Spleen (tissue), 11 donors: ENCODE data around the gene DIP2C. TPM values are rescaled to one million over a fixed set of nuclear protein-coding genes. Genes with fewer than 3 reads are reported as not detected.

Experiments
- DNase-seq: peaks from one replicate; pipeline ENCODE4 v3.0.0-alpha.2; 2020
- H3K27ac ChIP-seq, 8 donors: fragments of 200-600 bp; sonication (generic) in 7 of 8; 1 replicate in 4 of 8; 2 replicates in 4 of 8; pipeline versions ENCODE4 v1.5.0 to v1.8.0; 2016 to 2021; ENCODE audit warnings: inconsistent platforms in 4 of 8, mild to moderate bottlenecking in 4 of 8, moderate library complexity in 1 of 8
- H3K27me3 ChIP-seq, 7 donors: fragments of 200-600 bp; sonication (generic) in 6 of 7; replicated peaks in 1 of 7; 1 replicate in 4 of 7; 2 replicates in 3 of 7; pipeline versions ENCODE4 v1.5.0 to v1.8.0; 2016 to 2021; ENCODE audit warnings: inconsistent platforms in 3 of 7, mild to moderate bottlenecking in 1 of 7
- H3K36me3 ChIP-seq, 6 donors: fragments of 200-600 bp; sonication (generic) in 5 of 6; 1 replicate in 4 of 6; 2 replicates in 2 of 6; pipeline versions ENCODE4 v1.5.0 to v1.8.0; 2016 to 2021; ENCODE audit warnings: inconsistent platforms in 2 of 6
- H3K4me1 ChIP-seq, 6 donors: fragments of 200-600 bp; sonication (generic) in 5 of 6; 1 replicate in 3 of 6; 2 replicates in 3 of 6; pipeline versions ENCODE4 v1.5.0 to v1.8.0; 2016 to 2021; ENCODE audit warnings: inconsistent platforms in 3 of 6
- H3K4me3 ChIP-seq, 8 donors: fragments of 200-600 bp; sonication (generic) in 7 of 8; 1 replicate in 4 of 8; 2 replicates in 4 of 8; pipeline versions ENCODE4 v1.5.0 to v1.8.0; 2016 to 2021; ENCODE audit warnings: inconsistent platforms in 4 of 8, mild to moderate bottlenecking in 4 of 8, moderate library complexity in 2 of 8
- H3K9me3 ChIP-seq, 8 donors: fragments of 200-600 bp; sonication (generic) in 7 of 8; 1 replicate in 4 of 8; 2 replicates in 4 of 8; pipeline versions ENCODE4 v1.5.0 to v1.8.0; 2016 to 2021; ENCODE audit warnings: inconsistent platforms in 4 of 8
- POLR2A ChIP-seq, 3 donors: fragments of 450-650 bp; IDR thresholded peaks; one replicate each; pipeline ENCODE4 v1.5.1; 2017; ENCODE audit warnings: antibody characterized with exemption in 3 of 3, mild to moderate bottlenecking in 1 of 3
- POLR2AphosphoS5 ChIP-seq, 3 donors: sonication (generic); formaldehyde crosslinking; IDR thresholded peaks; one replicate each; pipeline ENCODE4 v1.5.1; 2017; ENCODE audit warnings: antibody characterized with exemption in 3 of 3
- whole genome bisulfite sequencing, 5 donors: extraction: QIAGEN DNeasy Blood & Tissue Kit in 3 of 5; methylation state at CpG; one replicate each; pipeline versions ENCODE4 v1.1.5 to v1.1.7; 2013 to 2018; 5-methylcytosine and 5-hydroxymethylcytosine counted together
- intact Hi-C: fragments of 100-400 bp; cut with DNase I; formaldehyde crosslinking; loops from one replicate; pipeline ENCODE4 v1.15.0; 2023; ENCODE audit warnings: low total_unique reads
- polyA plus RNA-seq, 3 donors: library from polyadenylated mRNA; stranded (reverse); fragments of 200-250 nt; gene quantifications; one replicate each; pipeline ENCODE4 v1.2.1, GENCODE V29; 2013
- total RNA-seq, 7 donors: library from RNA; depleted of rRNA in 3 of 7; stranded (reverse); fragments of >200 nt in 3 of 7; fragmentation: NEBNext Ultra II Directional in 4 of 7; extraction: Animal tissue kit (Norgen Biotek cat#: 25700) in 4 of 7; gene quantifications; one replicate each; pipeline versions ENCODE4 v1.1.0 to v1.2.1, GENCODE V29; 2016 to 2021
- TF ChIP-seq, protein P1 (sequence below), 11 experiments: fragments of 200-600 bp in 7 of 11; fragments of 450-650 bp in 4 of 11; sonication (generic) in 4 of 11; IDR thresholded peaks in 8 of 11; conservative IDR thresholded peaks in 3 of 11; 1 replicate in 7 of 11; 2 replicates in 4 of 11; pipeline versions ENCODE4 v1.4.0 to v1.8.0; 2016 to 2021; ENCODE audit warnings: antibody characterized with exemption in 11 of 11, inconsistent platforms in 4 of 11, mild to moderate bottlenecking in 1 of 11
- donor health status: healthy with polysubstance abuse.
- donor health status: DM: no; HTN: no; CAD: no; lungs with moderate emphysema.
- donor health status: DM: no; HTN: no; CAD: no.
- donor health status: Bipolar disorder and iron deficiency.
- donor health status: healthy.
- donor health status: DM: no; HTN: no; CAD: no.
- donor health status: DM: yes; HTN: yes; CAD: no.

Gene DIP2C
- total and polyA plus RNA-seq, 10 donors, result 2.2 to 13.1 (median 9.0) TPM

DNA sequence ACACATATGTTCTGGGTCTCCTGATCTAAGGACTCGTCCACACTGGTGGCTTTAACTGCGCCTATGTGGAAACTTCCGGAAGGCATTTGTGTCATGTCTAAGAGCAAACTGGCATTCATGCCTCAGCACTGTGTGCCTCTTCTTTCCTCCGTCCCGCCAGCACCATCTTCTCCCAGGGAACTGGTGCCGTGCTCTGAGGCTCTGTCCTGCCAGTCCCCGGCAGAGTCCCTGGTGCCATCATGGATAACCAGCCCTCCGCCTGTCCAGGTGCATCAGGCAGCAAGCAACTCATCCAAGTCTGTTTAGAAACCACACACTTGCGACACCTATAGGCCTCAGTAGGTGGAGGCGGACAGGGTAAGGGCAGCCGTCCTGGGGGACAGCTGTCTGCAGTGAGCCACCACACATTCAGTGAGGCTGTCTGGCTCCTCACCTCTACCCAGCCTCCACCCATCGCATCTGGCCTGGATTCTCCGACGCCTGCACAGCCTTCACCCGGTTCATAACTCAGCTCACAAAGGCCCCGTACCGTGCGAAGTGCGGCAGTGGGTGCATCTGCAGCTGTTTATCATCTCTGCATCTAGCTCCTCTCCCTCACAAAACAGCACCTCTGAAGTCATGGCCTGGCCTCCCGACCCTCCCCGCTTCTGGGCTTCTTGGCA is 162.7 kb downstream of the DIP2C start:
- Histone ChIP-seq H3K9me3 (no peaks in the 10 kb centered on the region), H3K4me3 (no peak overlapping the region), H3K4me1 (no peaks in the 10 kb centered on the region), H3K27ac (no peak overlapping the region), H3K36me3 (no peaks in the 10 kb centered on the region), H3K27me3 (peaks cover 0 to 9% (median 0%) of the 10 kb centered on the region in 7 donors)
- TF ChIP-seq POLR2AphosphoS5 (IDR thresholded peaks at IDR 0.05) (no peak), POLR2A (IDR thresholded peaks at IDR 0.05) (no peak)
- TF ChIP-seq, protein P1, sequence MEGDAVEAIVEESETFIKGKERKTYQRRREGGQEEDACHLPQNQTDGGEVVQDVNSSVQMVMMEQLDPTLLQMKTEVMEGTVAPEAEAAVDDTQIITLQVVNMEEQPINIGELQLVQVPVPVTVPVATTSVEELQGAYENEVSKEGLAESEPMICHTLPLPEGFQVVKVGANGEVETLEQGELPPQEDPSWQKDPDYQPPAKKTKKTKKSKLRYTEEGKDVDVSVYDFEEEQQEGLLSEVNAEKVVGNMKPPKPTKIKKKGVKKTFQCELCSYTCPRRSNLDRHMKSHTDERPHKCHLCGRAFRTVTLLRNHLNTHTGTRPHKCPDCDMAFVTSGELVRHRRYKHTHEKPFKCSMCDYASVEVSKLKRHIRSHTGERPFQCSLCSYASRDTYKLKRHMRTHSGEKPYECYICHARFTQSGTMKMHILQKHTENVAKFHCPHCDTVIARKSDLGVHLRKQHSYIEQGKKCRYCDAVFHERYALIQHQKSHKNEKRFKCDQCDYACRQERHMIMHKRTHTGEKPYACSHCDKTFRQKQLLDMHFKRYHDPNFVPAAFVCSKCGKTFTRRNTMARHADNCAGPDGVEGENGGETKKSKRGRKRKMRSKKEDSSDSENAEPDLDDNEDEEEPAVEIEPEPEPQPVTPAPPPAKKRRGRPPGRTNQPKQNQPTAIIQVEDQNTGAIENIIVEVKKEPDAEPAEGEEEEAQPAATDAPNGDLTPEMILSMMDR (IDR thresholded peaks at IDR 0.05 in 8 of 11, conservative IDR thresholded peaks at IDR 0.05 in 3 of 11), result no peak
- peak; percentile 62 for DNase-seq
- intact Hi-C loops, result no loop called here
- 89 to 92% (median 91%) methylated on average over 20 to 21 of the region's 21 CpGs for WGBS, 5 donors

DNA sequence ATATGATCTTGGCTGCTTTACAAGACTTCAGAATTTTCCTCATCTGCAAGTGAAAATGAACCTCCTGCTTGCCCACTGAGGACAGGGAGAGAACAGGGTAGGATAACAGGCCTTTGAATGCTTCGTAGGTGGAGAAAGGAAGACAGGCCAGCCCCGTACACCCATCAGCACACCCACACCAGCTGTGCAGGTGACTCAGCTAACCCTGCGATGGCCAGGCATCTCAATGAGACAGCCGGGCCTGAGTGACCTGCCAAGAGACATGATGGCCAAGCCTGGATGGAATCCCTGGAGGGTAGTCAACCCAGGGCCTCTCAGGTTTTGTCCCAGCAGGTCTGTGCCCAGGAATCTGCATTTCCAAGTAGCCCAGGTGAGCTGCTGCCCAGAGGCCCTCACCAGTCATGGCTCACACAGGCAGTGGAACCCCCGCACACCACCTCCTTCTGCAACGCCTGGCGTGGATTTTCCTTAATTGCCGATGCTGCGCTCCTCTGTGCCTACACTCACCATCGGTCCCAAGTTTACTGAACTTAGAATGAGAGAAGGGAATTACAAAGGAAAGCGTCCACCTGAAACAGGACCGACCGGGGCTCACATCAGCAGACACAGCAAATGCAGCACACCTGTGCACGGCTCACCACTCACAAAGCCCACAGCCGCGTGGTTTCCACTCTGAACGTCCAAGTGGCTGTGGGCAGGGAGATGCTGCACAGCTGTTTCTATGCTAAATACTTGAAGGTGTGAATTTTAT is 163.7 kb downstream of the DIP2C start:
- TF ChIP-seq POLR2AphosphoS5 (IDR thresholded peaks at IDR 0.05) (no peak), POLR2A (IDR thresholded peaks at IDR 0.05) (no peak)
- TF ChIP-seq, protein P1 (IDR thresholded peaks at IDR 0.05 in 8 of 11, conservative IDR thresholded peaks at IDR 0.05 in 3 of 11), result no peak
- 89 to 95% (median 92%) methylated on average over 17 of the region's 17 CpGs for WGBS, 5 donors
- peak; percentile 62 for DNase-seq
- peaks cover 0 to 9% (median 0%) of the 10 kb centered on the region in 7 donors for H3K27me3 ChIP-seq
- intact Hi-C loops, result no loop called here
- H3K9me3 ChIP-seq, result no peaks in the 10 kb centered on the region
- no peak overlapping the region for H3K4me3 ChIP-seq
- no peaks in the 10 kb centered on the region for H3K36me3 ChIP-seq
- H3K4me1 ChIP-seq, result no peaks in the 10 kb centered on the region
- H3K27ac ChIP-seq, result no peak overlapping the region

DNA sequence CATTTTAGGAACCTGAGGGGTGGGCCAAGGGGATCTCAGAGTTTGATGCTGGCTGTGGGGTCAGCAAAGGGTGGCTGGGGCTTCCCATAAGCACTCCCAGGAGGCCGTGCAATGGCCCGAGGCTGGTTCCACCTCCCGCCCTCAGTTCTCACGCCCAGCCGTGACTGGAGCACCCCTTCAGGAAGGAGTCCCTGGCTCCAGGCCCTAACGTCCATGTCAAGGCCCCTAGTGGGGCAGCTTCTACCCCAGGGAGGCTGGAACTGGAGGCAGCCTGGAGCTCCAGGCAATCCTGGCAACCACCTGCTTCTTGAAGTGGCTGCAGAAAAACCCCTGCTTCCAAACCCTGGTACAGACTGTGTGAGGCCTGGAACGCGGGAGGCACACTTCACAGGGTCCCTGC is 165.5 kb downstream of the DIP2C start:
- WGBS, 5 donors, result 76 to 89% (median 79%) methylated on average over 4 to 8 of the region's 8 CpGs
- Histone ChIP-seq H3K9me3 (no peaks in the 10 kb centered on the region), H3K36me3 (no peaks in the 10 kb centered on the region), H3K27me3 (peaks cover 0 to 16% (median 0%) of the 10 kb centered on the region in 7 donors), H3K27ac (no peak overlapping the region), H3K4me1 (no peaks in the 10 kb centered on the region), H3K4me3 (no peak overlapping the region)
- intact Hi-C loops, result no loop called here
- TF ChIP-seq, protein P1 (IDR thresholded peaks at IDR 0.05 in 8 of 11, conservative IDR thresholded peaks at IDR 0.05 in 3 of 11), result no peak
- TF ChIP-seq POLR2AphosphoS5 (IDR thresholded peaks at IDR 0.05) (no peak), POLR2A (IDR thresholded peaks at IDR 0.05) (no peak)
- DNase-seq, result peak; percentile 58

DNA sequence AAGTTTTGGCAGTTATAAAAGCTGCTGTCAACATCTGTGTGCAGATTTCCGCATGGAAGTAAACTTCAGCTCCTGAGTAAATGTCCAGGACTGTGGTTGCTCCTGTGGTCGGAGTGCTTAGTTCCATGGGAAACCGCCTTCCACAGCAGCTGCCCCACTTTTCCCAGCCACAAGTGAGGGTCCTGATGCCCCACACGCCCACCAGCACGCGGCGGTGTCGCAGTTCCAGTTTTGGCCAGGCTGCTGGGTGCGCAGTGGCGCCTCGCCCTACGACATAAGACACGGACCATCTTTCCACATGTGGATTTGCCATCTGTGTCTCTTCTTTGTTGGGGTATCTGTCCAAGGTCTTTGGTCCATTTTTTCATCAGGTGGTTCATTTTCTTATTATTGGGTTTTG is 167.1 kb downstream of the DIP2C start:
- DNase-seq, result peak; percentile 46
- H3K9me3 ChIP-seq, result no peaks in the 10 kb centered on the region
- no peaks in the 10 kb centered on the region for H3K4me1 ChIP-seq
- H3K36me3 ChIP-seq, result no peaks in the 10 kb centered on the region
- intact Hi-C loops, result no loop called here
- TF ChIP-seq, protein P1 (IDR thresholded peaks at IDR 0.05 in 8 of 11, conservative IDR thresholded peaks at IDR 0.05 in 3 of 11), result no peak
- TF ChIP-seq POLR2AphosphoS5 (IDR thresholded peaks at IDR 0.05) (no peak), POLR2A (IDR thresholded peaks at IDR 0.05) (no peak)
- no peak overlapping the region for H3K27ac ChIP-seq
- no peak overlapping the region for H3K4me3 ChIP-seq
- peaks cover 0 to 20% (median 0%) of the 10 kb centered on the region in 7 donors for H3K27me3 ChIP-seq
- 84 to 95% (median 86%) methylated on average over 13 of the region's 13 CpGs for WGBS, 5 donors
